ENCODE results near the gene DNM3. TPM values are rescaled to one million over a fixed set of nuclear protein-coding genes. Genes with fewer than 3 reads are reported as not detected.

DNM3 gene
- total RNA-seq, 6 experiments from 2014 or later = 0.25 to 0.73 (median 0.39) TPM

DNA sequence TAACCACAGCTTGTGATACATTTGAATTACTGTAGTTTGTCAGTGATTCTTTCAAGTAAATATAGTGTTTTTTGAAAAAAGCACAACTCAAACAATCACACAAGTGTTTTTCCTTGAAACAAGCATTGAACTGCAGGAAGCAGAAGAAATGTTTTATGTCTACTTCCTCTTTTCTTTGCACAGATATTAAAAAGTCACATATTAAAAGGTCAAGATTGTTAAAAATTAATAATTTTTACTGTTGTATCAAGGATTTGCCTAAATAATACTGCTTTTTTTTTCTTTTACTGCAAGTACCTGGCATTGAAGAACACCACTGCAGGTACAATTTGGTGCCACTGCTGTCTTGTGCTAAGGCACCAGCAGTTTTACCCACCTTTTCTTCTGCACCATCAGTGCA is 365.0 kb downstream of the DNM3 start:
- H3K4me3 Mint-ChIP-seq = no peak overlapping the region
- H3K27me3 Mint-ChIP-seq (ENCODE audit: insufficient read depth) = no peaks in the 10 kb centered on the region
- H3K4me1 Mint-ChIP-seq (ENCODE audit: low read depth) = peaks cover 10% of the 10 kb centered on the region
- TF ChIP-seq, protein P1, sequence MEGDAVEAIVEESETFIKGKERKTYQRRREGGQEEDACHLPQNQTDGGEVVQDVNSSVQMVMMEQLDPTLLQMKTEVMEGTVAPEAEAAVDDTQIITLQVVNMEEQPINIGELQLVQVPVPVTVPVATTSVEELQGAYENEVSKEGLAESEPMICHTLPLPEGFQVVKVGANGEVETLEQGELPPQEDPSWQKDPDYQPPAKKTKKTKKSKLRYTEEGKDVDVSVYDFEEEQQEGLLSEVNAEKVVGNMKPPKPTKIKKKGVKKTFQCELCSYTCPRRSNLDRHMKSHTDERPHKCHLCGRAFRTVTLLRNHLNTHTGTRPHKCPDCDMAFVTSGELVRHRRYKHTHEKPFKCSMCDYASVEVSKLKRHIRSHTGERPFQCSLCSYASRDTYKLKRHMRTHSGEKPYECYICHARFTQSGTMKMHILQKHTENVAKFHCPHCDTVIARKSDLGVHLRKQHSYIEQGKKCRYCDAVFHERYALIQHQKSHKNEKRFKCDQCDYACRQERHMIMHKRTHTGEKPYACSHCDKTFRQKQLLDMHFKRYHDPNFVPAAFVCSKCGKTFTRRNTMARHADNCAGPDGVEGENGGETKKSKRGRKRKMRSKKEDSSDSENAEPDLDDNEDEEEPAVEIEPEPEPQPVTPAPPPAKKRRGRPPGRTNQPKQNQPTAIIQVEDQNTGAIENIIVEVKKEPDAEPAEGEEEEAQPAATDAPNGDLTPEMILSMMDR (IDR thresholded peaks at IDR 0.05) = no peak
- DNase-seq = no peak
- no peaks in the 10 kb centered on the region for H3K9me3 Mint-ChIP-seq
- H3K27ac Mint-ChIP-seq = no peak overlapping the region
- H3K36me3 Mint-ChIP-seq (ENCODE audit: low read depth) = no peaks in the 10 kb centered on the region

DNA sequence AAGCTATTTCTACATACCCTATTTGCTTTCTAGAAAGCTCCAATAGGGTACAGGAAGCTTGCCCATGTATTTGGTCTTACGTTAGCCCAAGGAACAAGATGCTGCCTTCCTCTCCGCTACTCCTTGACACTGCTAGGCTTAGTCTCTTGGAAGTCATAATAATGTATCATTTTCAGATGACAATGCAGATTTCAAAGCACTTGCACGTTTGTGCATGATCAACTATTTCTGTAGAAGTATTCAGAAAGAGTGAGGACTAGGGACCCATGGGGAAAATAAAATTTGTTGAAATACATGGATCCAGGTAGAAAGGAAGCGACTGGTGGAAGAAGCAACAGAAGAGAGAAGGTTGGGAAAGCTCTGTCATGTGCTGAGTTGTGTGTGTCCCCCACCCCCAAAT is 367.3 kb downstream of the DNM3 start:
- TF ChIP-seq, protein P1 (IDR thresholded peaks at IDR 0.05) = no peak
- no peaks in the 10 kb centered on the region for H3K9me3 Mint-ChIP-seq
- no peak for DNase-seq
- no peak overlapping the region for H3K27ac Mint-ChIP-seq
- H3K4me1 Mint-ChIP-seq (ENCODE audit: low read depth) = peaks cover under 1% of the 10 kb centered on the region; the same call in 1 of the 2 replicates
- H3K36me3 Mint-ChIP-seq (ENCODE audit: low read depth) = no peaks in the 10 kb centered on the region
- H3K27me3 Mint-ChIP-seq (ENCODE audit: insufficient read depth) = no peaks in the 10 kb centered on the region; the same call in 1 of the 2 replicates
- no peak overlapping the region for H3K4me3 Mint-ChIP-seq

DNA sequence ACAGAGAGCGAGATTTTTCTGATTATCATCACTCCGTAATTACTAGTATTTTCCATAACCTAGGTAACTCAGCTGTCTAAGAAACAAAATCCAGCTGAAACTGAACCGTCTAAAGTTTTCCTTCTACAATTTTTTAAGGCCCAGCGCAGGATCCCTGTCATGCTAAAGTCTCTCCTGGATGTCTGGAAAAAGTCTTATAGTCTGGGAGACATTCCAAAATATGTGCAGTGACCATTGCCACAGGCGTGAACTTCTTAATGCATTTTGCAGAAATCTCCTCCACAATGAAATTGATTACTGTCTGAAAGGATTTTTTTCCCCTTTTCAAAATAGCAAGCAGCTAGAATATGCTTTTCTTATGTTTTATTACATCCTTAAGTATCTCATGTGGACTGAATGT is 369.9 kb downstream of the DNM3 start:
- Mint-ChIP-seq H3K27ac (no peak overlapping the region), H3K4me1 (ENCODE audit: low read depth) (no peaks in the 10 kb centered on the region), H3K36me3 (ENCODE audit: low read depth) (no peaks in the 10 kb centered on the region)

DNA sequence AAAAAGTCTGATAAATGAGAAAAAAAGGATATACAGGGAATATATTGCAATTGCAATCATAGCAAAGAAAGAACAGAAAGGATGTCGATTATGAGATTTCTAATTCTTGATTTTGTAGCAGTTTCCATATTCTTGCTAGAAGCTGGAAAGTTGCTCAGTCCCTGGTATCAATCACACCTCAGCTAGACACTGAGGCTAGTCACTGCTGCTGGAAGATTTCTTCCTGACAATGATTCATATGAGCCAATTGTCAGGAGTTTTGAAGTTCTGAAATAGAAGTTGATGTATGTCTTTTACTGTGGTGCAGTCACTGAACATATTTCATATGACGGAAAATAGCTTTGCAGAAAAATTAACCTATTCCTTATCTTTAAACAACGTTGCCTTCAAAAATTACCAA is 370.8 kb downstream of the DNM3 start:
- Mint-ChIP-seq H3K27me3 (ENCODE audit: insufficient read depth) (no peaks in the 10 kb centered on the region; the same call in 1 of the 2 replicates), H3K4me3 (no peak overlapping the region), H3K27ac (no peak overlapping the region), H3K4me1 (ENCODE audit: low read depth) (no peaks in the 10 kb centered on the region), H3K36me3 (ENCODE audit: low read depth) (no peaks in the 10 kb centered on the region), H3K9me3 (no peaks in the 10 kb centered on the region)
- no peak for DNase-seq
- TF ChIP-seq, protein P1 (IDR thresholded peaks at IDR 0.05) = no peak

More for the DNA sequence above, 369.9 kb downstream of the DNM3 start:
- H3K27me3 Mint-ChIP-seq (ENCODE audit: insufficient read depth) = no peaks in the 10 kb centered on the region; the same call in 1 of the 2 replicates
- TF ChIP-seq, protein P1 (IDR thresholded peaks at IDR 0.05) = no peak
- no peaks in the 10 kb centered on the region for H3K9me3 Mint-ChIP-seq
- no peak overlapping the region for H3K4me3 Mint-ChIP-seq
- no peak for DNase-seq

DNA sequence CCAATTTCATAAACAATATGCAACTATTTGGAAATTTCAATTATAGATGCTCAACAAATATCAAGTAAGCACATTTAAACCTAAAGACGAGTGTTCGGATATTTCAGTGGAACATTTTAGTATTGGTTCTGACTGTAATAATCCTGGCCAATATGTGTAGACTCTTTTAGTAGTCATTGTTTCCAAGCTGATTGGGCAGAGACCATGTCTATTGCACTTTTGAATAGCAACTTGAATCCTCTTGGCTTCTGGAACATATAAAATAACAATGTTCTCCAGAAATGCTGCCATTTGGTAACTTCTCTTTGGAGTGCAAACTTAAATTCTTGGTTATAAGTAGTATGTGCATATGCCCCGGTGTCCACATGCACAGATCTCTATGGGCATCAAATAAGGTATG is 373.7 kb downstream of the DNM3 start:
- Mint-ChIP-seq H3K27ac (no peak overlapping the region), H3K4me3 (no peak overlapping the region), H3K27me3 (ENCODE audit: insufficient read depth) (no peaks in the 10 kb centered on the region; the same call in 1 of the 2 replicates), H3K9me3 (no peaks in the 10 kb centered on the region), H3K4me1 (ENCODE audit: low read depth) (no peaks in the 10 kb centered on the region), H3K36me3 (ENCODE audit: low read depth) (no peaks in the 10 kb centered on the region)
- TF ChIP-seq, protein P1 (IDR thresholded peaks at IDR 0.05) = no peak
- no peak for DNase-seq

DNA sequence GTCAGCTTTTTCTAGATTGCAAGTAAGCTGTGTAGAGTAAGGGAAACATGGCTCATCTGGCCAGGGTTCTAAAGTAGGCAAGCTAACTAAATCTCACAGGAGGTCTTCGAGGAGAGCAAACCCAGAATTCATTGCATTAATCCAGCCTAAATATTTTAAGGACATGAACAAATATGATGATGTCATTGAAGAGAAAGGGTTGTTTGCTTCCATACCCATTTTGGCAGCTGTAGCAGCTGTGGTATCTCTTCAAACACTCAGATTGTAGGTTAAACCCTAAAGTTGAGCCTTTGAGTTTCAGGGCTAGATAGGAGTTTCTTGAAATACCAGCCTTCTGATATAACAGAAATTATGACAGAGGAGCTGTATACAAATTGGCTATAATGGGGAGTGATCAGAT is 378.7 kb downstream of the DNM3 start:
- TF ChIP-seq, protein P1 (IDR thresholded peaks at IDR 0.05) = no peak
- Mint-ChIP-seq H3K4me1 (ENCODE audit: low read depth) (no peaks in the 10 kb centered on the region), H3K36me3 (ENCODE audit: low read depth) (no peaks in the 10 kb centered on the region), H3K27ac (no peak overlapping the region), H3K9me3 (no peaks in the 10 kb centered on the region), H3K4me3 (no peak overlapping the region), H3K27me3 (ENCODE audit: insufficient read depth) (peaks cover 2% of the 10 kb centered on the region)
- no peak for DNase-seq

Data from HFFc6 (cell line).